GM23338 (cell line): ENCODE data around the gene CYRIA.

Source experiments
- CREB1 ChIP-seq: fragments of 250-450 bp; sonication (Bioruptor Pico); IDR thresholded peaks from 2 replicates; pipeline ENCODE4 v1.5.0; 2020; ENCODE audit warnings: low read depth, mild to moderate bottlenecking, moderate library complexity
- CTCF ChIP-seq, 2 experiments: fragments of 200-600 bp in 1 of 2; sonication (generic) in 1 of 2; conservative IDR thresholded peaks; 2 replicates each; pipeline versions ENCODE4 v1.5.1 to v1.6.1; 2016 to 2017; ENCODE audit warnings: antibody characterized with exemption in 2 of 2, low read depth in 2 of 2, mild to moderate bottlenecking in 2 of 2, moderate library complexity in 1 of 2
- EZH2 ChIP-seq: fragments of 200-600 bp; sonication (generic); IDR thresholded peaks from one replicate; pipeline ENCODE4 v1.8.0; 2017; ENCODE audit warnings: antibody characterized with exemption, mild to moderate bottlenecking, low read depth; ENCODE audit not compliant: unreplicated experiment
- EZH2phosphoT487 ChIP-seq: fragments of 200-600 bp; sonication (generic); IDR thresholded peaks from one replicate; pipeline ENCODE4 v1.8.1; 2018; ENCODE audit warnings: antibody characterized with exemption; ENCODE audit not compliant: unreplicated experiment
- JUNB ChIP-seq: IDR thresholded peaks from one replicate; pipeline ENCODE4 v1.6.1; 2016; ENCODE audit warnings: antibody characterized with exemption; ENCODE audit not compliant: unreplicated experiment
- NANOG ChIP-seq: IDR thresholded peaks from 2 replicates; pipeline ENCODE4 v1.6.1; 2016; ENCODE audit warnings: antibody characterized with exemption, borderline replicate concordance
- POLR2AphosphoS5 ChIP-seq: IDR thresholded peaks from 2 replicates; pipeline ENCODE4 v1.6.1; 2016; ENCODE audit warnings: antibody characterized with exemption, low read depth
- REST ChIP-seq: IDR thresholded peaks from one replicate; pipeline ENCODE4 v1.6.1; 2018; ENCODE audit warnings: antibody characterized with exemption; ENCODE audit not compliant: unreplicated experiment
- STAT1 ChIP-seq: IDR thresholded peaks from one replicate; pipeline ENCODE4 v1.6.1; 2016; ENCODE audit warnings: antibody characterized with exemption; ENCODE audit not compliant: unreplicated experiment
- ZNF331 ChIP-seq: fragments of 250-450 bp; sonication (Bioruptor Pico); IDR thresholded peaks from 2 replicates; pipeline ENCODE4 v1.5.0; 2020; ENCODE audit warnings: low read depth, mild to moderate bottlenecking, moderate library complexity
- TF ChIP-seq, protein P1 (sequence below): fragments of 250-450 bp; sonication (Bioruptor Pico); IDR thresholded peaks from 2 replicates; pipeline ENCODE4 v1.5.0; 2020; ENCODE audit warnings: mild to moderate bottlenecking, moderate library complexity

DNA sequence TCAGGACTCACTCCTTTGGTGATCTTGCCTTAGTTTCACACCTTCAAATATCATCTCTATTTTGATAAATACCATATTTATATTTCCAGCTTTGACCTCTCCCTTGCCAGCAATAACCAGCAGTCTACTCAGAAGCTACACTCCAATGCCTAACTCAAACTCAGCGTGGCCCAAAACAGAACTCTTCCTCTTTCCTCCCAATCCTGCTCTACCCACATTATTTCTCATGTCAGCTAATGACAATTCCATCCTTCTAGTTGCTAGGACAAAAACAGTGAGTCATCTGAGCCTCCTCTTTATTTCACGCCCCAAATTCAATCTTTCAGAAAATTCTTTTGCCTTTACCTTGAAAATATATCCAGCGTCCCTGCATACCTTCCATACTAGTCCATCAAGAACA lies 23.5 kb downstream of the CYRIA start:
- no peak for TF ChIP-seq CTCF (conservative IDR thresholded peaks at IDR 0.05; ENCODE audit: low read depth in 2 of 2)
- TF ChIP-seq POLR2AphosphoS5, result no peak
- no peak for TF ChIP-seq REST
- TF ChIP-seq EZH2phosphoT487, result no peak
- TF ChIP-seq CREB1 (CRISPR knock-in tag), result no peak
- no peak for TF ChIP-seq ZNF331
- TF ChIP-seq STAT1, result no peak
- no peak for TF ChIP-seq EZH2
- TF ChIP-seq, protein P1, sequence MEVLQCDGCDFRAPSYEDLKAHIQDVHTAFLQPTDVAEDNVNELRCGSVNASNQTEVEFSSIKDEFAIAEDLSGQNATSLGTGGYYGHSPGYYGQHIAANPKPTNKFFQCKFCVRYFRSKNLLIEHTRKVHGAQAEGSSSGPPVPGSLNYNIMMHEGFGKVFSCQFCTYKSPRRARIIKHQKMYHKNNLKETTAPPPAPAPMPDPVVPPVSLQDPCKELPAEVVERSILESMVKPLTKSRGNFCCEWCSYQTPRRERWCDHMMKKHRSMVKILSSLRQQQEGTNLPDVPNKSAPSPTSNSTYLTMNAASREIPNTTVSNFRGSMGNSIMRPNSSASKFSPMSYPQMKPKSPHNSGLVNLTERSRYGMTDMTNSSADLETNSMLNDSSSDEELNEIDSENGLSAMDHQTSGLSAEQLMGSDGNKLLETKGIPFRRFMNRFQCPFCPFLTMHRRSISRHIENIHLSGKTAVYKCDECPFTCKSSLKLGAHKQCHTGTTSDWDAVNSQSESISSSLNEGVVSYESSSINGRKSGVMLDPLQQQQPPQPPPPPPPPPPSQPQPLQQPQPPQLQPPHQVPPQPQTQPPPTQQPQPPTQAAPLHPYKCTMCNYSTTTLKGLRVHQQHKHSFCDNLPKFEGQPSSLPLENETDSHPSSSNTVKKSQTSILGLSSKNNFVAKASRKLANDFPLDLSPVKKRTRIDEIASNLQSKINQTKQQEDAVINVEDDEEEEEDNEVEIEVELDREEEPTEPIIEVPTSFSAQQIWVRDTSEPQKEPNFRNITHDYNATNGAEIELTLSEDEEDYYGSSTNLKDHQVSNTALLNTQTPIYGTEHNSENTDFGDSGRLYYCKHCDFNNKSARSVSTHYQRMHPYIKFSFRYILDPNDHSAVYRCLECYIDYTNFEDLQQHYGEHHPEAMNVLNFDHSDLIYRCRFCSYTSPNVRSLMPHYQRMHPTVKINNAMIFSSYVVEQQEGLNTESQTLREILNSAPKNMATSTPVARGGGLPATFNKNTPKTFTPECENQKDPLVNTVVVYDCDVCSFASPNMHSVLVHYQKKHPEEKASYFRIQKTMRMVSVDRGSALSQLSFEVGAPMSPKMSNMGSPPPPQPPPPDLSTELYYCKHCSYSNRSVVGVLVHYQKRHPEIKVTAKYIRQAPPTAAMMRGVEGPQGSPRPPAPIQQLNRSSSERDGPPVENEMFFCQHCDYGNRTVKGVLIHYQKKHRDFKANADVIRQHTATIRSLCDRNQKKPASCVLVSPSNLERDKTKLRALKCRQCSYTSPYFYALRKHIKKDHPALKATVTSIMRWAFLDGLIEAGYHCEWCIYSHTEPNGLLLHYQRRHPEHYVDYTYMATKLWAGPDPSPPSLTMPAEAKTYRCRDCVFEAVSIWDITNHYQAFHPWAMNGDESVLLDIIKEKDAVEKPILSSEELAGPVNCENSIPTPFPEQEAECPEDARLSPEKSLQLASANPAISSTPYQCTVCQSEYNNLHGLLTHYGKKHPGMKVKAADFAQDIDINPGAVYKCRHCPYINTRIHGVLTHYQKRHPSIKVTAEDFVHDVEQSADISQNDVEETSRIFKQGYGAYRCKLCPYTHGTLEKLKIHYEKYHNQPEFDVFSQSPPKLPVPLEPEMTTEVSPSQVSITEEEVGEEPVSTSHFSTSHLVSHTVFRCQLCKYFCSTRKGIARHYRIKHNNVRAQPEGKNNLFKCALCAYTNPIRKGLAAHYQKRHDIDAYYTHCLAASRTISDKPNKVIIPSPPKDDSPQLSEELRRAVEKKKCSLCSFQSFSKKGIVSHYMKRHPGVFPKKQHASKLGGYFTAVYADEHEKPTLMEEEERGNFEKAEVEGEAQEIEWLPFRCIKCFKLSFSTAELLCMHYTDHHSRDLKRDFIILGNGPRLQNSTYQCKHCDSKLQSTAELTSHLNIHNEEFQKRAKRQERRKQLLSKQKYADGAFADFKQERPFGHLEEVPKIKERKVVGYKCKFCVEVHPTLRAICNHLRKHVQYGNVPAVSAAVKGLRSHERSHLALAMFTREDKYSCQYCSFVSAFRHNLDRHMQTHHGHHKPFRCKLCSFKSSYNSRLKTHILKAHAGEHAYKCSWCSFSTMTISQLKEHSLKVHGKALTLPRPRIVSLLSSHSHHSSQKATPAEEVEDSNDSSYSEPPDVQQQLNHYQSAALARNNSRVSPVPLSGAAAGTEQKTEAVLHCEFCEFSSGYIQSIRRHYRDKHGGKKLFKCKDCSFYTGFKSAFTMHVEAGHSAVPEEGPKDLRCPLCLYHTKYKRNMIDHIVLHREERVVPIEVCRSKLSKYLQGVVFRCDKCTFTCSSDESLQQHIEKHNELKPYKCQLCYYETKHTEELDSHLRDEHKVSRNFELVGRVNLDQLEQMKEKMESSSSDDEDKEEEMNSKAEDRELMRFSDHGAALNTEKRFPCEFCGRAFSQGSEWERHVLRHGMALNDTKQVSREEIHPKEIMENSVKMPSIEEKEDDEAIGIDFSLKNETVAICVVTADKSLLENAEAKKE (CRISPR knock-in tag), result no peak
- no peak for TF ChIP-seq JUNB
- no peak for TF ChIP-seq NANOG
